Lower leg skin (tissue), 4 donors: ENCODE results near the gene HCAR3. TPM values are rescaled to one million over a fixed set of nuclear protein-coding genes. Genes with fewer than 3 reads are reported as not detected.
"Not testable (repeated sequence)": the region's sequence is repeated elsewhere in the genome, so short reads cannot be mapped to it uniquely, and the experiment has no call there.

Experiments
- DNase-seq, 2 donors: peaks; one replicate each; pipeline ENCODE4 v3.0.0-alpha.2; 2019; ENCODE audit warnings: low spot score in 2 of 2
- H3K4me3 ChIP-seq: fragments of 200-600 bp; sonication (generic); 2 replicates; pipeline ENCODE4 v1.5.1; 2017; ENCODE audit warnings: mild to moderate bottlenecking, low read depth; ENCODE audit not compliant: poor library complexity, severe bottlenecking
- POLR2A ChIP-seq, 2 donors: fragments of 450-650 bp; IDR thresholded peaks; one replicate each; pipeline ENCODE4 v1.6.1; 2016 to 2017; ENCODE audit warnings: antibody characterized with exemption in 2 of 2, mild to moderate bottlenecking in 1 of 2, moderate library complexity in 1 of 2
- WGBS, 2 donors: methylation state at CpG; one replicate each; pipeline ENCODE4 v1.1.5; 2018; 5-methylcytosine and 5-hydroxymethylcytosine counted together
- intact Hi-C: fragments of 100-400 bp; cut with DNase I; formaldehyde crosslinking; loops from one replicate; pipeline ENCODE4 v1.15.0; 2023; ENCODE audit warnings: low total_unique reads
- total RNA-seq, 4 donors: library from RNA; depleted of rRNA; stranded (reverse); fragments of >200 nt; gene quantifications; one replicate each; pipeline ENCODE4 v1.1.0, GENCODE V29; 2016
- TF ChIP-seq, protein P1 (sequence below), 3 donors: fragments of 450-650 bp; IDR thresholded peaks; one replicate each; pipeline ENCODE4 v1.5.1; 2016; ENCODE audit warnings: antibody characterized with exemption in 3 of 3, mild to moderate bottlenecking in 3 of 3, moderate library complexity in 2 of 3

The HCAR3 gene
- total RNA-seq, 4 donors from 2014 or later = 3.5 to 15.6 (median 10.2) TPM

DNA sequence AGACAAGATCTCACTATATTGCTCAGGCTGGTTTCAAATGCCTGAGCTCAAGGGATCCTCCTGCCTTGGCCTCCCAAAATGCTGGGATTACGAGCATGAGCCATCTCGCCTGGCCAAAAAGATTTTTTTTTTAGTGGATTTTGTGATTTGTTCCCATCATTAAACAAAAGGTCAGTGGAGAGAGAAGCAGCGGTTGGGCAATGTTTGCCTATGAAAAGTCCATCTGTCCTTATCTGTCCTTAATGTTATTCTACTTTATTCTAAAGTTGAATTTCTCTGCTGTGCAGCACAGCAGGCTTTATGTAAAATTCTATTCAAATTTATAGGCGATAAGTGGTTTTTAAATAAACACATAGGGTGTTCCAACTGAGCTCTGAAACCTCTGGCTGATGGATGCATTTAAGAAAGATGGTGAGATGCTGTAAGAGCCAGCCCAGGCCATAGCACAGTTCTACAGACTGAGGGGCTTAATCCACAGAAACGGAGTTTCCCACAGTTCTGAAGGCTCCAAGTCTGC is 32.3 kb downstream of the HCAR3 start:
- intact Hi-C loops = no loop called here
- no peak for DNase-seq
- H3K4me3 ChIP-seq = no peak overlapping the region
- 81 to 90% methylated on average over 5 of the region's 5 CpGs for WGBS, 2 donors
- TF ChIP-seq, protein P1, sequence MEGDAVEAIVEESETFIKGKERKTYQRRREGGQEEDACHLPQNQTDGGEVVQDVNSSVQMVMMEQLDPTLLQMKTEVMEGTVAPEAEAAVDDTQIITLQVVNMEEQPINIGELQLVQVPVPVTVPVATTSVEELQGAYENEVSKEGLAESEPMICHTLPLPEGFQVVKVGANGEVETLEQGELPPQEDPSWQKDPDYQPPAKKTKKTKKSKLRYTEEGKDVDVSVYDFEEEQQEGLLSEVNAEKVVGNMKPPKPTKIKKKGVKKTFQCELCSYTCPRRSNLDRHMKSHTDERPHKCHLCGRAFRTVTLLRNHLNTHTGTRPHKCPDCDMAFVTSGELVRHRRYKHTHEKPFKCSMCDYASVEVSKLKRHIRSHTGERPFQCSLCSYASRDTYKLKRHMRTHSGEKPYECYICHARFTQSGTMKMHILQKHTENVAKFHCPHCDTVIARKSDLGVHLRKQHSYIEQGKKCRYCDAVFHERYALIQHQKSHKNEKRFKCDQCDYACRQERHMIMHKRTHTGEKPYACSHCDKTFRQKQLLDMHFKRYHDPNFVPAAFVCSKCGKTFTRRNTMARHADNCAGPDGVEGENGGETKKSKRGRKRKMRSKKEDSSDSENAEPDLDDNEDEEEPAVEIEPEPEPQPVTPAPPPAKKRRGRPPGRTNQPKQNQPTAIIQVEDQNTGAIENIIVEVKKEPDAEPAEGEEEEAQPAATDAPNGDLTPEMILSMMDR (IDR thresholded peaks at IDR 0.05) = no peak
- no peak for TF ChIP-seq POLR2A (IDR thresholded peaks at IDR 0.05)

DNA sequence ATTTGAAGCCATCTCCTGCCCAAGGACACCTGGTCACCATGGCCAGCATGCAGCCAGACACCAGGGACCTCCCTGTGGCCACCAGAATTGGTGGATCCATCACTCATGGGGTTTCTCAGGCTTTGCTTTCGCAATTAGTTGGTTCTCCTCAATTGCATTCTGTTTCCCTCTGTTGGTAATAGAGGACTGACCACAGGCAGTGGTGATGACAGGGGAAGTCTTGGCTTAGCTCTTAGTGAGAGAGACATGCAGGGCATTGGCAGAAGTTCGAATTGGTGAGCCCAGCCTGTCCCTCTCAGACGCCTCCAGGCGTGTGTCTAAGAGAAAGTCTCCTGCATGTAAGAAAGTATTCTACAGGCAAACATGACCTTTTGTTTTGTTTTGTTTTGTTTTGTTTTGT is 34.8 kb downstream of the HCAR3 start:
- TF ChIP-seq, protein P1 (IDR thresholded peaks at IDR 0.05) = no peak
- no peak for TF ChIP-seq POLR2A (IDR thresholded peaks at IDR 0.05)
- intact Hi-C loops = no loop called here
- H3K4me3 ChIP-seq = no peak overlapping the region
- WGBS, 2 donors = 78 to 84% methylated on average over 4 of the region's 4 CpGs
- DNase-seq = no peak

DNA sequence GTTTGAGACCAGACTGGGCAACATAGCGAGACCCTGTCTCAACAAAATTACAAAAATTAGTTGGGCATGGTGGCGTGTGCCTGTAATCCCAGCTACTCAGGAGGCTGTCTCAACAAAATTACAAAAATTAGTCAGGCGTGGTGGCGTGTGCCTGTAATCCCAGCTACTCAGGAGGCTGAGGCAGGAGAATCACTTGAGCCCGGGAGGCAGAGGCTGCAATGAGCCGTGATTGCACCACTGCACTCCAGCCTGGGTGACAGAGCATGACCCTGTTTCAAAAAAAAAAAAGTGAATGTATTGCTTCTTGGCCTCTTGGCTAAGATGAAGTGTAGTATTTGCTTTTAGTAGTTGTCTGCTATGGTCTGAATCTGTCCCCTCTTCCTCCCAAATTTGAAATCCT is 35.6 kb downstream of the HCAR3 start:
- 82 to 94% methylated on average over 6 of the region's 6 CpGs for WGBS, 2 donors
- intact Hi-C loops, DNase-seq, H3K4me3 ChIP-seq: not testable (repeated sequence)

DNA sequence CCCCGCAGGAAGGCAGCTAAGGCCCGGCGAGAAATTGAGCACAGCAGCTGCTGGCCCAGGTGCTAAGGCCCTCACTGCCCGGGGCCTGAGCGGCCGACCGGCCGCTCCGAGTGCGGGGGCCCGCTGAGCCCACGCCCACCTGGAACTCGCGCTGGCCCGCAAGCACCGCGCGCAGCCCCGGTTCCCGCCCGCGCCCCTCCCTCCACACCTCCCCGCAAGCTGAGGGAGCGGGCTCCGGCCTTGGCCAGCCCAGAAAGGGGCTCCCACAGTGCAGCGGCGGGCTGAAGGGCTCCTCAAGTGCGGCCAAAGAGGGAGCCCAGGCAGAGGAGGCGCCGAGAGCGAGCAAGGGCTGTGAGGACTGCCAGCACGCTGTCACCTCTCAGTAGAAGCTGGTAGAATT is 39.8 kb downstream of the HCAR3 start:
- intact Hi-C loops, DNase-seq, H3K4me3 ChIP-seq: not testable (repeated sequence)
- 96% methylated on average over 14 of the region's 32 CpGs for WGBS, 2 donors

DNA sequence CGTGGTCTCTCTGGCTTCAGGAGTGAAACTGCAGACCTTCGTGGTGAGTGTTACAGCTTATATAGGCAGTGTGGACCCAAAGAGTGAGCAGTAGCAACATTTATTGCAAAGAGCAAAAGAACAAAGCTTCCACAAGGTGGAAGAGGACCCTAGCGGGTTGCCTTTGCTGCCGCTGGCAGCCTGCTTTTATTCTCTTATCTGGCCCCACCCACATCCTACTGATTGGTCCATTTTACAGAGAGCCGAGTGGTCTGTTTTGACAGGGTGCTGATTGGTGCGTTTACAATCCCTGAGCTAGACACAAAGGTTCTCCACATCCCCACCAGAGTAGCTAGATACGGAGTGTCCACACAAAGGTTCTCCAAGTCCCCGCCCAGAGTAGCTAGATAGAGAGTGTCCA is 40.6 kb downstream of the HCAR3 start:
- DNase-seq, H3K4me3 ChIP-seq, intact Hi-C loops: not testable (repeated sequence)
- WGBS, 2 donors = 85 to 90% methylated on average over 8 of the region's 8 CpGs

DNA sequence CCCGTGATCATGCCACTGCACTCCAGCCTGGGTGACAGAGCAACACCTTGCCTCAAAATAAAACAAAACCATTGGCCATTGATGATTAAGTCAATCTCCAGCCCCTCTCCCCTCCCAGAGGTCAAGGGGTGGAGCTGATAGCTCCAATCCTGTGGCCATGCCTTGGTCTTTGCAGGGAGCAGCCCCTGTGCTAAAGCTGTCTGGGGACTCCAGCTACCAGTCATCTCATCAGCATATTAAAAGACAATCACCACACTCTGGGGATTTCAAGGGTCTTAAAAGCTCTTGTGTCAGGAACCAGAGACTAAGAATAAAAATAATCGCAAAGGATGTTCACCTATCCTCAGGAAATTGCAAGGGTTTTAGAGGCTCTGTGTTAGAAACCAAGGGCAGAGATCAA is 44.1 kb downstream of the HCAR3 start:
- WGBS, 2 donors = 67 to 79% methylated on average over 2 of the region's 2 CpGs
- TF ChIP-seq POLR2A (IDR thresholded peaks at IDR 0.05) = no peak
- TF ChIP-seq, protein P1 (IDR thresholded peaks at IDR 0.05) = no peak
- H3K4me3 ChIP-seq = no peak overlapping the region
- no peak for DNase-seq
- intact Hi-C loops = no loop called here

DNA sequence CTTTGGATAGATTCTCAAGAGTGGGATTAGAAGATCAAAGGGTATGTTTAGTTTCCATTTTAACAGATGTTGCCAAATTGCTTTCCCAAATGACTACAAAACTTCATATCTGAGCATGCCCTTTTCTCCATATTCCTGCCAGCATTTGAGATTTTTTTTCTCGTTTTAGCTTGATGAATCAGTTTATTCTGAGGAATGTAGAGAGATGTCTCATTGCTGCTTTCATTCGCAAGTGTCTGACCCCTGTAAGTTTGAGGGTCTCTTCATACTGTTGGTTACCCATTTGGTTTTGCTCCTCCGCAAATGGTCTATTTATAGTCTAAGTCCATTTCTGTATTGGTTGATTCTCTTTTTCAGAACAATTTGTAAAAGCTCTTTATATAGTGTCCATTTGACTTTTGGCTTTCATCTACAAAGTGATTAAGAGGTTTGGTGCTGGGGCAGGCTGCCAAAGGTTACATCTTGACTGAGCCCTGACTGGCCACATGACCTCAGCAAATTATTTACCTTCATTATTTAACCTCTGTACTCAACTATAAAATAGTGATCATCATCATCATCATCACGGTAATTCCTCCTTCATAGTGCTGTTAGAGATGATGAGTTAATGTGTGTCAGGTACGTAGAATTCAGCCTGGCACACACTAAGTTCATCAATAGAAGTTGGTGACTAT is 47.1 kb downstream of the HCAR3 start:
- DNase-seq = no peak

More for the DNA sequence above, 47.1 kb downstream of the HCAR3 start:
- TF ChIP-seq, protein P1 (IDR thresholded peaks at IDR 0.05) = no peak
- no peak for TF ChIP-seq POLR2A (IDR thresholded peaks at IDR 0.05)
- 59 to 66% methylated on average over 5 of the region's 5 CpGs for WGBS, 2 donors
- intact Hi-C loops = no loop called here
- no peak overlapping the region for H3K4me3 ChIP-seq
